ENCODE results near the gene MTHFD2.

GRCh38 chr2:74239346-74239745 lies 40.9 kb downstream of the MTHFD2 start:
- TF ChIP-seq, protein P1, sequence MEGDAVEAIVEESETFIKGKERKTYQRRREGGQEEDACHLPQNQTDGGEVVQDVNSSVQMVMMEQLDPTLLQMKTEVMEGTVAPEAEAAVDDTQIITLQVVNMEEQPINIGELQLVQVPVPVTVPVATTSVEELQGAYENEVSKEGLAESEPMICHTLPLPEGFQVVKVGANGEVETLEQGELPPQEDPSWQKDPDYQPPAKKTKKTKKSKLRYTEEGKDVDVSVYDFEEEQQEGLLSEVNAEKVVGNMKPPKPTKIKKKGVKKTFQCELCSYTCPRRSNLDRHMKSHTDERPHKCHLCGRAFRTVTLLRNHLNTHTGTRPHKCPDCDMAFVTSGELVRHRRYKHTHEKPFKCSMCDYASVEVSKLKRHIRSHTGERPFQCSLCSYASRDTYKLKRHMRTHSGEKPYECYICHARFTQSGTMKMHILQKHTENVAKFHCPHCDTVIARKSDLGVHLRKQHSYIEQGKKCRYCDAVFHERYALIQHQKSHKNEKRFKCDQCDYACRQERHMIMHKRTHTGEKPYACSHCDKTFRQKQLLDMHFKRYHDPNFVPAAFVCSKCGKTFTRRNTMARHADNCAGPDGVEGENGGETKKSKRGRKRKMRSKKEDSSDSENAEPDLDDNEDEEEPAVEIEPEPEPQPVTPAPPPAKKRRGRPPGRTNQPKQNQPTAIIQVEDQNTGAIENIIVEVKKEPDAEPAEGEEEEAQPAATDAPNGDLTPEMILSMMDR (IDR thresholded peaks at IDR 0.05) = no peak
- TF ChIP-seq TEAD4 (IDR thresholded peaks at IDR 0.05; ENCODE audit: borderline replicate concordance, insufficient read depth) (no peak), GABPA (IDR thresholded peaks at IDR 0.05; ENCODE audit: low read depth) (no peak), ELF1 (IDR thresholded peaks at IDR 0.05) (no peak), CHD2 (IDR thresholded peaks at IDR 0.05; ENCODE audit: low read length, partially characterized antibody) (no peak), YY1 (IDR thresholded peaks at IDR 0.05; ENCODE audit: low read depth) (no peak), EP300 (IDR thresholded peaks at IDR 0.05; ENCODE audit: borderline replicate concordance in 1 of 2, low read depth in 1 of 2, low read length in 1 of 2) (no peak), POLR2AphosphoS5 (IDR thresholded peaks at IDR 0.05; ENCODE audit: low read depth, low read length) (no peak), REST (IDR thresholded peaks at IDR 0.05; ENCODE audit: low read depth, low read length) (no peak), ZBTB33 (IDR thresholded peaks at IDR 0.05; ENCODE audit: borderline replicate concordance, low read depth) (no peak), PBX3 (IDR thresholded peaks at IDR 0.05) (no peak), RCOR1 (IDR thresholded peaks at IDR 0.05; ENCODE audit: low read length) (no peak), JUND (IDR thresholded peaks at IDR 0.05) (no peak), NFIC (IDR thresholded peaks at IDR 0.05; ENCODE audit: borderline replicate concordance) (no peak)
